NCI-H1092 (cell line): ENCODE data around the gene RBM44.
"Not testable (repeated sequence)": the region's sequence is repeated elsewhere in the genome, so short reads cannot be mapped to it uniquely, and the experiment has no call there.

Source experiments
- DNase-seq: peaks from one replicate; lab custom pipeline; 2025; lab: John Stamatoyannopoulos, UW

The RBM44 gene

DNA sequence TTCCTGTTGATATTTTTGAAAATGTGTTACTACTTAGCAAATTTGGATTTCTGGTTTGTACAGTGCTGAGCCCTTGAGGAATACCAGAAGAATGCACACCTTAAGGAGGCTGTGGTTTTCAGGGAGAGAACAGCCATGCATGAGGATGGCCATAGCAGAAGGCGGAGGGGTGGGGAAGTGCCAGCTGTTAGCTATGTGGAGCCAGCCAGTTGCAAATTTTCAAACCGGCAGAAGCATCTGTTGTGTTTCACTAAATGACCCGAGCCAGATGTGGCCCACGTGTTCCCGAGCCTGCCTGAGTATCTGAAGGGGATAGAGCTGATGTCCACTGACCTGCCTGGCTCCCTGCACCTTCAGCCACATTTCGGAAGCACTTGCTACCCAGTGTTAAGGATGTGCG lies 16.4 kb upstream of the RBM44 start:
- no peak for DNase-seq

DNA sequence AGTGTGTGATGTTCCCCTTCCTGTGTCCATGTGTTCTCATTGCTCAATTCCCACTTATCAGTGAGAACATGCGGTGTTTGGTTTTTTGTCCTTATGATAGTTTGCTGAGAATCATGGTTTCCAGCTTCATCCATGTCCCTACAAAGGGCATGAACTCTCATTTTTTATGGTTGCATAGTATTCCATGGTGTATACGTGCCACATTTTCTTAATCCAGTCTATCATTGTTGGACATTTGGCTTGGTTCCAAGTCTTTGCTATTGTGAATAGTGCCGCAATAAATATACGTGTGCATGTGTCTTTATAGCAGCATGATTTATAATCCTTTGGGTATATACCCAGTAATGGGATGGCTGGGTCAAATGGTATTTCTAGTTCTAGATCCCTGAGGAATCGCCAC lies 14.9 kb upstream of the RBM44 start:
- DNase-seq, result not testable (repeated sequence)

DNA sequence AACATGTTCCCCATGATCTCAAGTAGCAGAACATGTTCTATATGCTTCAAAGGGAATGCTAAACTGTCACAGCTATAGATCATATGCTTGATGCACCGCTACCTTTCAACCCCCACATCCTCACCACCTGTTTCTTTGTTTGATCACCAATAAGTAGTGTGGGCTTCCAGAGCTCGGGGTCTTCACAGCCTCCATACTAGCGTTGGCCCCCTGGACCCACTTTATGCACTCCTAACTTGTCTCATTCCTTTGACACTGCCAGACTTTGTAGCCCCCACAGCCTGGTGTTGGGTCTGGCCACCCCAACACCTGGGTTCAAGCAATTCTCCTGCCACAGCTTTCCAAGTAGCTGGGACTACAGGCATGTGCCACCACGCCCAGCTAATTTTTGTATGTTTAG lies 11.6 kb upstream of the RBM44 start:
- DNase-seq, result no peak

DNA sequence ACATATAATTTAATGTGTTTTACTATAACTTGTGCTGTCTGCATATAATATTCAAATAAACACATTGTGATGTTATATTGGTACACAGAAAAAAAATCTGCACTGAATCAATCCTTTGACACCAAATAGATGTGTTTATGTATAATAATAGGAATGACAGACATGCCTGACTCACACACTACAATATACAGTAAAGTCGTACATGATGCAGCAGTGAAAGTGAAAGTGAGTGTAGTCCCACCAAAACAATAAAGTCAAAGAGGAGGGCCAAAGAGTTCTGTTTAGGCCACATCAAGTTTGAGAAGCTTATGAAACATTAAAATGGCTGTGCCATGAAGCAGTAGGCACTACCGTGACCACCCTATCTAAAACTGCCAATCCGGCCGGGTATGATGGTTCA lies 8.2 kb upstream of the RBM44 start:
- no peak for DNase-seq

DNA sequence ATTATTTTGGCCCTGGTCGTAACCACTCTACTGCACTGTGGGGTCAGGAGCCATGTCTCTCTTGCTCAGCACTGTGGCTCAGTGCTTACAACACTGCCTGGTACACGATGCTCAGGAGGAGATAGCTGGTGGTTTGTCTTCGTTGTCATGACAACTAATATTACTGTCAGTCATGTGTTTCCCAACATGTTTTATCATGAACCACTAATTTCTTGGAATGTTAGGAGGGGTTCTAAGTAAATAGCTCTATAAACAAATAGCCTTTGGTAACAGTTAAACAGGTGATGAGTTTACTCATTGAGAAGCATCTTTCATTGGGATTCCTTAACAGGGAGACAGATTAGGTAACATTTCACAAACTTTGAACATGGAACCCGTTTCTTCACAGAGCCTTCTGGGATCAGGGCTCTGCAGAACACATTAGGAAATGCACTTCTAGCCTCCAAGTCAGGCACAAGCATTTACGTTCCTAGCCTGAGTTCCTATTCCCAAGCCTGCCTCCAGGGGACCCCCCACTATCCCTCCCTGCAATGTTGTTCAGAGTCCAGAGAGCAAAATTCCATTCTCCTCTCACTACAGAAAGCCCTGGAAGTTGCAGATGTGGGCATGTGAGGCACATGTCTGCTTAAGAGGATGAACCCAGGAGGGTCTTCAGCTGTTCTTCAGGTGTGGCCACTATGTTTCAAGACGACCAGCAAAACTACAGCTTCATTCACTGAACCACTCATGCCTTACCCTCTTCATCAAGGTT lies 6.4 kb upstream of the RBM44 start:
- no peak for DNase-seq

DNA sequence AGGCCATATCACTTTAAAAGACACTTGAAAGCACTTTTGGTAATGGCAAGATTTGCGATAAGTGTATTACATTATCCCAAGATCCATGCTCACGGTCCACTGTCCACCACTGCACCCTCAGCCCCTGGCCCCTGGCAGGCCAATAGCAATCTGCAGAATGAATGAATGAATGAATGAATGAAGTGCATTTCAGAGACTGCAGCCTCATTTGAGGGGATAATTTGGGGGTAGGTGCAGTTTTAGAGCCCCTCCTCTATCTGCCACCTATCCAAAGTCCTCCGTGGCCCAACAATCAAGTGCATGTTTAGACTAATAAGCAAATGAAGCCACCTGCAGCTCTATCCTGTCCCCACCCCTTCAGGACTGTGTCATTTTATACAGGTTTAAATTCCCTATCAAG lies 1.3 kb upstream of the RBM44 start:
- DNase-seq, result no peak

DNA sequence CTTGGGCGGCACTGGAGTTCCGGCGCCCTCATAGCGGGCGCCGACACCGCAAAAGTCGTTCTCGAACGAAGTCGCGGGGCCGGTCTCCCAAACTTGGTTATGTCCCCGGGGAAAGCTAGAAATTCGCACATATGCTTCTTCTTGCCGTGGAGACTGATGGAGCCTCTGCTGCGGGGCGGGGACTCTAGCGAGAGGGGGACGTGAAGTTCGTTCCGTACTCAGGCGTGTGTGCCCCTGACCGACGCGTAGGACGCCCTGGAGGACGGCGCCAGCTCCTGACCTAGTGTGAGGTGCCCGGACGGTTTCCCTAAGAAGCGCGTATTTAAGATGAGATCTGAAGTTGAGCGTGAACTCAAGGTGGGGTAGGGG lies 465 bp downstream of the RBM44 start:
- no peak for DNase-seq

DNA sequence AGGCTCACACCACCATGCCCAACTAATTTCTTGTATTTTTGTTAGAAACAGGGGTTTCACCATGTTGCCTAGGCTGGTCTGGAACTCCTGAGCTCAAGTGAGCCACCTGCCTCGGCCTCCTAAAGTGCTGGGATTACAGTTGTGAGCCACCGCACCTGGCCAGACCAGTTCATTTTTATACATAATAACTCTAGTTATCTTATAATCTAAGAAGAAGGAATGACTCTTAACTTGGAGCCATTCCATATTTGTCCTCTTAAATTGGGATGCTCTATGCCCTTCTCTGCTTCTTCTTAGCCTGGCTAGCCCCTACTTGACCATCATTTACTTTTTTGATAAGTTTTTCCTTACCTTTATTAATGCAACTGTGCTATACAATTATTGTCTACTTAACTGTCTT lies 2.9 kb downstream of the RBM44 start:
- DNase-seq, result no peak

DNA sequence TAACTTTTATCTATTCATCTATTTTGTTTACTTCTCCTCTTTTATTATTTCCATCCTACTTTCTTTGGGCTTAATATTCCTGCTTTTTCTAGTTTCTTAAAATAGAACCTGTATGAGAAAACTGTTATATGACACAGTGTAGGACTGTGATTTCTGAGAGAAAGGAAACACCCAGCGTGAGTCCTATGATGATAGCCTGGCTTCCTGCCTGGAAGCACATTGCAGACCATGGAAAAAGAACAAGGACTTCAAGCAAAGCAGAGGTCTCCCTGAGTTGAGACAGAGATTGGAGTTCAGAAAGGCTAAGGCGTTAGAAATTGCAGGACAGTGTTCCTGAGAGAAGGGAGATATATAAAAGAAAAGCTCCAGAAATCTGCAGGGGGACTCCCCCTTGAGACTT lies 7.8 kb downstream of the RBM44 start:
- DNase-seq, result no peak

DNA sequence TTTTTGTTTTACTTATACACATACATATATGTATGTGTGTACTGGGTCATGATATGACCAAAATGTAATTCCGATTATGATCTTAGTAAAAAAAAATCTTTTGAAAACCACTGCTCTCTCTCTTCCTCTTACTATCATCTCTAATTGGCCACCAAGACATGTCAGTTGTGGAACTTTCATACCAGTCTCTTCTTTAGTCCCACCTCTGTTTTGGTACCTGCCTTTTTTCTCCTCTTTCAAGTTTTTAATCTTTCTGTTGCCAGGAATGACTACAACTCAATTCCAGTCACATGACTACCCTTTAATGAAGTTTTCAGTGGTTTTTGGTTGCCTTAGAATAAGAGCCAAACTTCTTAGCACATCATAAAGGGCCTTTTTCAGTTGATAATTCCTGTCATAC lies 17.1 kb downstream of the RBM44 start:
- no peak for DNase-seq

DNA sequence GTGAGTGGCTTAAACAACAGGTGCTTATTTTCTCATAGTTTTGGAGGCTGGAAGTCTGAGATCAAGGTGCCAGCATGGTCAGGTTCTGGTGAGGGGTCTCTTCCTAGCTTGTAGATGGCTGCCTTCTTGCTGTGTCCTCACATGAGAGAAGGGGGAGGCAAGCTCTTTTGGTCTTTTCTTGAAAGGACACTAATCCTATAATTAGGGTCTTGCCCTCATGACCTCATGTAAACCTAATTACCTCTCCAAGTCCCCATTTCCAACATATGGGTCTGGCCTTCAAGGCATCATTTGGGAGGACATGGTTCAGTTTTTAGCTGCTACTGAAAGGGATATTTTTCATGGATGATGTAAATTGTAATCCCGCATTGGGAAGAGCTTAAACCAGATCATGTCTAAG lies 18.0 kb downstream of the RBM44 start:
- DNase-seq, result no peak

DNA sequence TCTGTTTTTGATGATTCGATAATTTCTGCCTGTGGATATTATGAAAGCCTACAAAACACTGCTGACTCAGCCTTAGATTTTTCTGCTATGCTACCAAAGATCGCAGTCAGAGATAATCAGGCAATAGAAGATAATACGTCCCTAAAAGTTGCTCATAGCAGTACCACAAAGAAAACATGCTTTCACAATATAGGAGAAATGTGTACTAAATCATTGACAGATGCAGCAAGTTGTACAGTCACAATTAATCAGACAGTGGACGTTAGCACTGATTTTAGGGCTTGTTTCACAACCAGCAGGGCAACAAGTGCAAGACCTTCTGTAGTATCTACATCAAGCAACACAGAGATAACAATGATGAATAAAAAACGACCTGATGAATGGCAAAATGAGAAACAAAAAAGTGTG lies 19.5 kb downstream of the RBM44 start:
- DNase-seq, result no peak

DNA sequence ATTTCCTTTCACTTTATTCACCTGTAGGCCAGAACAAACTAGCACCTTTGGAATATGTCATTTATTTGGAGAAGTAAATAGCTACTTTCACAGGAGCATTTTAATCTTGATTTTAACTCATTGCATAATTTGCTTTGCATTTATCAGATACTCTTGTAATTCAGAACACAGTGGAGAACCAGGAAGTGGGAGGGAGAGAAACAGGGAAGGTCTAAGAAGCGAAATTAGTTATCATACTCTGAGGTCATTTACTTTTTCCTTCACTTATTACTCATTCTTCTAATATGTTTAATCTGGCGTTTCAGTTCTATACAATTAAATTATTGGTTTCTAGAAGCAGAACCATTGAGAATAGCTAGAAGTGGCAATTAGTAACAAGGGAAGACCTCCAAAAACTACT lies 20.7 kb downstream of the RBM44 start:
- DNase-seq, result no peak

DNA sequence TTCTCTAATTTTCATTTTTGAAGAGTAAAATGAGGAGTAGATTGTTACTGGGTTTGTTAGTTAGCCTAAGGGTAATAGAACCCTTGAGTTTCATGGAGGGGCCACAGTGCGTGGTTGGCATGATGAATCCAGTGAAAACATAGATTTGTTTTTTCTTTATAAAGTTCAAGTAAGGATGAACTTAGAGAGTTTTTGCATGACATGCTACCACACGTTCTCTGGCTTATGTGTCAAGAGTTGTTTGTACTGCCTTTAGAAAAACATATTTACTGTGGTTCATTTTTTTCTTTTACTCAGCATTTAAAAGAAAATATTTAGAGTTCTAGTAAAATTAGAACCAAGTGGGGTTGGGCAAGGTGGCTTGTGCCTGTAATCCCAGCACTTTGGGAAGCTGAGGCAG lies 21.8 kb downstream of the RBM44 start:
- DNase-seq, result no peak

DNA sequence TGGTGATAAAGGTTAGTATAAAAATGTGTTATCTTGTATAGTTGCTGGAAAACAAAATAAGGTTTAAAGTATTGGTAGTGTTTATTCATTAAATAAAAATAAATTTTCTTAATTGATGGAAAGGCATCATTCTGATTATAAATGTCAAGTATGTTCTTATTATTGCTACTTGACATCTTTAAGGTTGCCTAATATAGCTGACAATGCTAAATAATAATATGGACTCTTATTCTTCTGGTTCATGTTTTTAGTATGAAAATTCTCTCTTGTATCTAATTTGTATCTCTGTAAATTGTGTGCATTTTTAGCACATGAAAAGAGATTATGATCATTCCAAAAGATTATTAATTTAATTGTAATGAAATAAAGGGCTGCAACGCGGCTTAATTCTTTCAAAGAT lies 25.0 kb downstream of the RBM44 start:
- DNase-seq, result no peak

DNA sequence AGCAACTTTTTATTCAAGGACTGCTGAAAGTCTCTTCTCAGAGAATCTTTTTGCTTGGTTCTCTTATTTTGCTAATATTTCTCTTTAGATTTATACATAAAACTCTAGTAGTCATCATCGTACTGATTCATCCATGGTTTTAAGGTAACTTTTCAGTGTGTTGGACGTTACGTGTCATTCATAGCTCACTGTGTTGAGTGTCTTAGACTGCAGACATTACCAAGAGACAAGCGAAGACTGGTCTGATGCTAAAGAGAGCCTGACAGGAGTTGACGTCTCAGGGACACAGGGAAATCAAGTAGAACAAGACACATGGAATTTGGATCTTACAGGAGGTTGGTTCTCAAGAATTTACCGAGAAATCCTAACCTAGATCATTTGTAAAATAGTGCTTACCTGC lies 25.5 kb downstream of the RBM44 start:
- DNase-seq, result no peak

DNA sequence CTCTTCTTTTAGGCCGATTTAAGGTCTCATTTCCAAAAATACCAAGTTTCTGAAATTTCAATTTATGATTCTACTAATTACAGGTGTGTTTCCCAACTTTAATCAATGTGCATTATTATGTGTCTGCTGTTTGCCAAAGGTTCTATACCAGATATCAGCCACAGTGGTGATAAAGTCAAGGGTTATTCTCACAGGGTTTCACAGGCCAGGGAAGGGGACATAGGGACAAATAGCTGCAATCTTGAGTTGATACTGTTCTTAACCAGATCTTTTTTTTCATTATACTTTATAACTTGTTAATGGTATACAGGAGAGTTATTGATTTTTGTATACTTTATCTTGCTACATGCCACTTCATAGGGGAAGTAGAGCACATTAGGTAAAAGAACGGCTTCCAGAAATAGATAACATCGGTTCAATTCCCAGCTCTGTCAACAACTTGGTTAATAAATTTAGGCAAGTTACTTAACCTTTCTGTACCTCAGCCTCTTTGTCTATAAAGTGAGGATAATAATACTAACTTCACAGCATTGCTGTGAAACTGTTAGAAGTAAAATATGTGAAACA lies 28.9 kb downstream of the RBM44 start:
- no peak for DNase-seq

DNA sequence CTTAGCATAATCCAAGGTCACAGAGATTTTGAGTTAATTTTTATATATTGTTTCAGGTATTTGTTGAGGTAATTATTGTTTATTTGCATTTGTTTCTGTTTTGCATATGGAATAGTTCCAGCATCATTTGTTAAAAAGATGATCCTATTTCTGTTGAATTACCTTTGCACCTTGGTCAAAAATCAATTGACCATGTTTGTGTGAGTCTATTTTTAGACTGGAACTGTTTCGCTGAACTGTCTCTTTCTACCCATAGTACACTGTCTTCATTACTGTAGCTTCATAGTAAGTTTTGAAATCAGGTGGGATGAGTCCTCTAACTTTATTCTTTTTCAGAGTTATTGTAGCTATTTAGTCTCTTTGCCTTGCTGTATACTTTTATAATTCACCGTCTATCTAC lies 31.9 kb downstream of the RBM44 start:
- no peak for DNase-seq

DNA sequence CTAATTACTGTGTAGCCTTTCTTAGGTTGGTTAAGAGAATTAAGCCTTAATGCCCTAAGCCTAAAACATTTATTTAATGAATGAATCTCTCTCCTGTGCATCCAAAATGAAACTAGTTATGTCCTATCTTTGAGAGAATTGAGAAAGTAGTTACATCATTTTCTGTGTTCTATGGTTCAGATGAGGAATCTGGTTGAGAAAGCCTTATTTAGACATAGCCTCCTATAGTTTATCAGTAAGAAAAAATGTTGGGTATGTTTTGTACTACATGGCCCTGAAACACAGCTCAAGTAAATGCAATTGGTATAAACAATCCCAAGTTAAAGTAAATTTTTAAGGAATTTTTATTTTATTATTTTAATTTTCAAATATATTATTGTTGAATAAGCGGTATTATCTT lies 35.0 kb downstream of the RBM44 start:
- DNase-seq, result no peak

DNA sequence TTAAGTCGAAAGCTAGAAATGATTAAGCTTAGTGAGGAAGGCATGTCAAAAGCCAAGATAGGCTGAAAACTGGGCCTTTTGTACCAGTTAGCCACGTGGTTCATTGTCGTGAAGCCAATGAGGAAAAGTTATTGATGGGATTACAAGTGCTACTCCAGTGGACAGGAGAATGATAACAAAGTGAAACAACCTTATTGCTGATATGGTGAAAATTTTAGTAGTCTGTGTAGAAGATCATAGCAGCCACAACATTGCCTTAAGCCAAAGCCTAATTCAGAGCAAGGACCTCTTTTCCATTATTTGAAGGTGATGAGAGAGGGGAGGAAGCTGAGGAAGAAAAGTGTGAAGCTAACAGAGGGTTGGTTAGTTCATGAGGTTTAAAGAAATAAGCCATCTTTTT lies 36.8 kb downstream of the RBM44 start:
- DNase-seq, result no peak

DNA sequence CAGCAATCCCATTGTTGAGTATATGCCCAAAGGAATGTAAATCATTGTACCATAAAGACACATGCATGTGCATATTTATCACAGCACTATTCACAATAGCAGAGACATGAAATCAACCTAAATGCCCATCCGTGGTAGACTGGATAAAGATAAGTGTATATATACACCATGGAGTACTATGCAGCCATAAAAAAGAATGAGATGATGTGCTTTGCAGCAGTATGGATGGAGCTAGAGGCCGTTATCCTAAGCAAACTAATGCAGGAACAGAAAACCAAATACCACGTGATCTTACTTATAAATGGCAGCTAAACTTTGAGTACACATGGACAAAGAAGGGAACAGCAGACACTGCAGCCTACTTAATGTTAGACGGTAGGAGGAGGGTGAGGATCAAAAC lies 42.5 kb downstream of the RBM44 start:
- no peak for DNase-seq

DNA sequence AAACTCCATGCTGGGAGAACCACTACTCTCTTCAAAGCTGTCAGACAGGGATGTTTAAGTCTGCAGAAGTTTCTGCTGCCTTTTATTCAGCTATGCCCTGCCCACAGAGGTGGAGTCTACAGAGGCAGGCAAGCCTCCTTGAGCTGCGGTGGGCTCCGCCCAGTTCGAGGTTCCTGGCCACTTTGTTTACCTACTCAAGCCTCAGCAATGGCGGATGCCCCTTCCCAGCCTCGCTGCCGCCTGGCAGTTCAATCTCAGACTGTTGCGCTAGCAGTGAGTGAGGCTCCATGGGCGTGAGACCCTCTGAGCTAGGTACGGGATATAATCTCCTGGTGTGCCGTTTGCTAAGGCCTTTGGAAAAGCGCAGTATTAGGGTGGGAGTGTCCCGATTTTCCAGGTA lies 50.4 kb downstream of the RBM44 start:
- DNase-seq, result not testable (repeated sequence)

DNA sequence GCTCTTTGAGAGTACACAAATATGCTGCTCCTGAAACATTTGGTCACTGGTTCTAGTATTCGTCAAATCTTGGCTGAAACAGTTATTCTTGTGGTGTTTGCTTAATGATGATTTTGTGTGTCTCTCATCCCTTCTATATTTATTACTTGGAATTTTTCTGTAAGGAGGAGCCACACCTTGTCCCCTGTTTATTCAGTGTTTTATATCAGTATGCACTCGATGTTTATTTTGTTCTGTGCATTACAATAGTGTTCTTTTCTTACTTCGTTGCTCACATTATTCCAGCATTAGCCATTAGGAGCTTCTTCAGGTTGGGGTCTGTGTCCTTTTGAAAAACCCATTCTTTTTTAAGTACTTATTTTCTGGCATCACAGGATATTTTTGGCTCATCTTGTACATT lies 55.7 kb downstream of the RBM44 start:
- DNase-seq, result no peak

DNA sequence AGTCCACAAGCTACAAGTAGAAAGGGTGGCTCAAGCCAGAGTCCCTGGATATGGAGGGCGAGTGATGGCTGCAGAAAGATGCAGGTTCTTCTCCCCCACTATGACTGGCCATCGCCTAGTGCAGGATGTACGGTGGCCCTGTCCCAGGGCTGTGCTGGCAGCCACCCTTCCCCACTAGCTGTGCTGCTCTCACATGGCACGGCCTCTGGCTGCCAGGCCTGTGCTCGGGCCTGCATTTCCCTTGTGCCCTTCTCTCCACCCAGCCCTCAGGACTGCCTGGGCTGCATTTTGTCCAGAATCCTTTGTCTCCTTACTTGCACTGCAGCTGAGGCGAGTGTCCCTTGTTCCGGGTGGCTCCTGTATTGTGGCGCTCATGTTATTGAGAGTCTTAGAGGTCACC lies 59.2 kb downstream of the RBM44 start:
- no peak for DNase-seq
